IgD-negative memory B cell (primary cell): ENCODE data around the gene SLC2A11. TPM values are rescaled to one million over a fixed set of nuclear protein-coding genes. Genes with fewer than 3 reads are reported as not detected.

ENCODE experiments used
- H3K27ac Mint-ChIP-seq, 3 donors: one replicate each; pipeline ENCODE4 v1.8.0; 2020 to 2022; ENCODE audit warnings: mild to moderate bottlenecking in 3 of 3, mixed read lengths in 3 of 3, moderate library complexity in 1 of 3
- H3K27me3 Mint-ChIP-seq: one replicate; pipeline ENCODE4 v1.8.0; 2021; ENCODE audit warnings: mixed read lengths
- H3K36me3 Mint-ChIP-seq: one replicate; pipeline ENCODE4 v1.8.0; 2020; ENCODE audit warnings: mild to moderate bottlenecking, mixed read lengths
- H3K4me1 Mint-ChIP-seq, 3 donors: one replicate each; pipeline ENCODE4 v1.8.0; 2020 to 2022; ENCODE audit warnings: mixed read lengths in 3 of 3, mild to moderate bottlenecking in 1 of 3
- H3K4me3 Mint-ChIP-seq, 4 donors: one replicate each; pipeline ENCODE4 v1.8.0; 2020 to 2022; ENCODE audit warnings: mild to moderate bottlenecking in 4 of 4, mixed read lengths in 4 of 4, moderate library complexity in 3 of 4
- H3K9me3 Mint-ChIP-seq, 3 donors: one replicate each; pipeline ENCODE4 v1.8.0; 2020 to 2021; ENCODE audit warnings: mixed read lengths in 3 of 3, mild to moderate bottlenecking in 1 of 3
- polyA plus RNA-seq: library from polyadenylated mRNA; unstranded; fragments of 300-500 nt; fragmentation: Illumina TruSeq; gene quantifications from one replicate; pipeline ENCODE4 v1.2.3, GENCODE V29; 2021

The SLC2A11 gene
- polyA plus RNA-seq, 1 donor from 2014 or later, result 20.7 TPM

GRCh38 chr22:23836692-23837495, 20.8 kb upstream of the SLC2A11 start:
- H3K27me3 Mint-ChIP-seq, result peaks cover 1% of the 10 kb centered on the region
- H3K27ac Mint-ChIP-seq, result peak overlapping the region; percentile 89 to 99 (median 96)
- H3K4me1 Mint-ChIP-seq, result peaks cover 40 to 47% (median 45%) of the 10 kb centered on the region in 3 donors
- peaks cover 1% of the 10 kb centered on the region for H3K36me3 Mint-ChIP-seq
- peak overlapping the region; percentile 73 to 99 (median 90) for H3K4me3 Mint-ChIP-seq
- no peaks in the 10 kb centered on the region for H3K9me3 Mint-ChIP-seq

DNA sequence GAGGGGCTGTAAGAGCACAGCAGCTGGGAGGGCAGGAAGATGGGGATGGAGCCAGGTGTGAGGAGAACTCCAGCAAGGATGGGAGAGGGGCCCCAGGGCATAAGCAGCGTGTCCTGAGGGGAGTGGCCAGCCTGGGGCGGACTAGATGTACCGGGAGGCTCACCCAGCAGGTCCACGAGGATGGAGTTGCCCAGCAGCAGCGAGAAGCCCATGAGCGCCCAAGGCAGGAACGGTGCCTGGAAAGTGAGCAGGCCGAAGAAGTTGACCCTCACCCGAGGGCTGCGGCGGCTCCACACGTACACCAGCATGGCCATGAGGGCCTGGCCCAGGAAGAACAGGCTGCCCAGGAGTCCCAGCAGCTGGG, 20.2 kb upstream of the SLC2A11 start:
- peaks cover 1% of the 10 kb centered on the region for H3K27me3 Mint-ChIP-seq
- no peaks in the 10 kb centered on the region for H3K9me3 Mint-ChIP-seq
- H3K4me3 Mint-ChIP-seq, result peak overlapping the region; percentile 73 to 99 (median 90)
- peak overlapping the region; percentile 89 to 99 (median 96) for H3K27ac Mint-ChIP-seq
- H3K4me1 Mint-ChIP-seq, result peaks cover 40 to 49% (median 45%) of the 10 kb centered on the region in 3 donors
- peaks cover 1% of the 10 kb centered on the region for H3K36me3 Mint-ChIP-seq

- Mint-ChIP-seq H3K27me3 (peaks cover 1% of the 10 kb centered on the region), H3K4me3 (peak overlapping the region; percentile 73 to 99 (median 90)), H3K36me3 (peaks cover 1% of the 10 kb centered on the region), H3K4me1 (peaks cover 40 to 54% (median 50%) of the 10 kb centered on the region in 3 donors), H3K27ac (peak overlapping the region; percentile 89 to 99 (median 96)), H3K9me3 (no peaks in the 10 kb centered on the region)
Measured at GRCh38 chr22:23837911-23838680, 19.6 kb upstream of the SLC2A11 start.

- H3K27ac Mint-ChIP-seq, result peak within 1 kb of the TSS; percentile 89 to 99 (median 96)
- H3K36me3 Mint-ChIP-seq, result peaks cover 1% of the 10 kb centered on the region
- no peaks in the 10 kb centered on the region for H3K9me3 Mint-ChIP-seq
- H3K27me3 Mint-ChIP-seq, result peaks cover 1% of the 10 kb centered on the region
- peaks cover 40 to 60% (median 55%) of the 10 kb centered on the region in 3 donors for H3K4me1 Mint-ChIP-seq
- H3K4me3 Mint-ChIP-seq, result peak within 1 kb of the TSS; percentile 73 to 99 (median 90)
Measured at GRCh38 chr22:23838681-23839468, 18.8 kb upstream of the SLC2A11 start, which contains the start of gene DERL3. Gene DERL3 (minus strand): TSS chr22:23839006. CDS start chr22:23838987, 19 bp downstream.

GRCh38 chr22:23840026-23840425, 17.6 kb upstream of the SLC2A11 start:
- peak overlapping the region; percentile 44 to 99 (median 80) for H3K4me3 Mint-ChIP-seq
- H3K27me3 Mint-ChIP-seq, result peaks cover 1% of the 10 kb centered on the region
- H3K27ac Mint-ChIP-seq, result peak overlapping the region in 2 of 3 donors; percentile 82 to 89
- H3K4me1 Mint-ChIP-seq, result peaks cover 49 to 68% (median 63%) of the 10 kb centered on the region in 3 donors
- no peaks in the 10 kb centered on the region for H3K9me3 Mint-ChIP-seq
- H3K36me3 Mint-ChIP-seq, result peaks cover 1% of the 10 kb centered on the region

DNA sequence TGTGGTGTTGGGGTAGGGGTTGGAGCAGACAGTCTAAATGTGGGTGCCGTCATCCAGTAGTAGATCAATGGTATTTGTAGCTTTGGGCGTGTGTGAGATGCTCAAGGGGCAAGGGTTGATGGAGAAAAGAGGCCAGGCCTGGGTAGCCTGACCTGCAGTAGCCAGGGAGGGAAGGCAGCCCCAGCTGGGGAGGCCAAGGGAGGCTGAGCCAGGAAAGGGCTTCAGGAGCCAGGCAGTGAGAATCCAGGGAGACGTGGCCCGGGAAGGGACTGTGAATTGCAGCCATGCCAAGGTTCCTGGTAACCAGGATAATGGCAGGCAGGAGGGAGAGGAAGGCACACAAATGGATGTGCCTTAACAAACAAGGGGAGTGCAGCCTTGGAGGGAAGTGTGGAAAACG, 16.4 kb upstream of the SLC2A11 start:
- Mint-ChIP-seq H3K36me3 (peaks cover 1% of the 10 kb centered on the region), H3K4me3 (peak overlapping the region in 2 of 4 donors; percentile 73 to 85), H3K9me3 (no peaks in the 10 kb centered on the region), H3K27ac (peak overlapping the region in 2 of 3 donors; percentile 80 to 89), H3K4me1 (peaks cover 50 to 70% (median 66%) of the 10 kb centered on the region in 3 donors), H3K27me3 (peaks cover 1% of the 10 kb centered on the region)

DNA sequence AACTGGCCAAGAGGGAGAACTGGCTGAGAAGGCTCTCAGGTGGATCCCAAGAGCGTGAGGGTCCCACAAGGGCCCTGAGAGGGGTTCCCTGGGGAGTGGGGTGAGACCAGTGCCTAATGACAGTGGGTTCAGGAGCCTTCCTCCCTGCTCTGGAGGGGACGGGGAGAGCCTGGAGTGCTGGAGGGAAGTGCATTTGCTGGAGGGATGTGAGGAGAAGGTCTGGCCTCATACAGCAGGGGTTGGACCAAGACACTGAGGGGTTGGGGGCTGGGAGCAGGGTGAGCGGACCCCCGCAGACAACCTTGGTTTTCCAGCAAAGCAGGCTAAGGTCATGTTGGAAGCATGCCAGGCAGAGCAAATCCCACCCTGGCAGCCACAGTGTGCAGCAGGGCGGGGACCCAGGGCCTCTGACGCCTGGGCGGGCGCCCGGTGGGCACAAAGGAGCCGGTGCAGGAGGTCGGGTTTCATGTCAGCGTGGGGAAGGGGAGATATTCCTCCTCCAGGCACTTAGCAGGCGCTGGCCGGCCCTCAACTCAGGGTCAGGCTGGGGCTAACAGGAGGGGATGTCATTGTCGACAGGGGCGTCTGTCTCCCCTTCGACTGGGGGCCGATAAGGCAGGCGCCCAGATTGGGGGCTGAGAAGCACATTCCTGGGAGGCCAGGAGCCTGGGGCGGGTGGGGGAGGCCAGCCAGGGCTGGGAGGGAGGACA, 15.8 kb upstream of the SLC2A11 start:
- Mint-ChIP-seq H3K36me3 (peaks cover 1% of the 10 kb centered on the region), H3K27me3 (peaks cover 1% of the 10 kb centered on the region), H3K4me1 (peaks cover 52 to 72% (median 66%) of the 10 kb centered on the region in 3 donors), H3K27ac (peak overlapping the region in 2 of 3 donors; percentile 80 to 89), H3K4me3 (peak overlapping the region in 1 of 4 donors; percentile 86), H3K9me3 (no peaks in the 10 kb centered on the region)

DNA sequence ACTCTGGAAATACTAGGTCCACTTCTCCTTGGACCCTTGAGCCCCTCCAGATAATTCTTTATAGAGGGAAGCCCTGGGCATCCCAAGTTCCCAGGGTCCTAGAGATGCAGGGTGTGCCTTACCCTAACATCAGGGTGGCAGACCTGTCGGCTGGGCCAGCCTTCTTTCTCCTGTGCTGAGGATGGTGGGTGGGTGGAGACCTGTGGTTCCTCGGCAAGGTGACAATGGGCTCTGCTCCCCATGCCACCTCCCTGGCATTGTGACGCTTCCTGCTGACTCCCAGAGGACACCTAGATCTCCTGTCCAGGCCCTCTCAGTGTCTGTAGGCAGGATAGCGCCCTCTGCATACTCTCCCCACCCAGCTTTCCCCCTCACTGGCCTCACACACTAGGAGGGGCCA, 15.1 kb upstream of the SLC2A11 start:
- Mint-ChIP-seq H3K4me1 (peaks cover 53 to 71% (median 62%) of the 10 kb centered on the region in 3 donors), H3K4me3 (peak overlapping the region in 3 of 4 donors; percentile 33 to 74 (median 67)), H3K27me3 (peaks cover 3% of the 10 kb centered on the region), H3K27ac (peak overlapping the region in 2 of 3 donors; percentile 95 to 96), H3K9me3 (no peaks in the 10 kb centered on the region), H3K36me3 (peaks cover 1% of the 10 kb centered on the region)

GRCh38 chr22:23844739-23845202, 12.9 kb upstream of the SLC2A11 start:
- Mint-ChIP-seq H3K4me1 (peaks cover 50 to 69% (median 57%) of the 10 kb centered on the region in 3 donors), H3K4me3 (peak overlapping the region; percentile 44 to 93 (median 84)), H3K27me3 (peaks cover 1% of the 10 kb centered on the region), H3K36me3 (no peaks in the 10 kb centered on the region), H3K27ac (peak overlapping the region; percentile 93 to 96 (median 95)), H3K9me3 (no peaks in the 10 kb centered on the region)

GRCh38 chr22:23845265-23846080, 12.2 kb upstream of the SLC2A11 start:
- peaks cover 1% of the 10 kb centered on the region for H3K27me3 Mint-ChIP-seq
- no peaks in the 10 kb centered on the region for H3K36me3 Mint-ChIP-seq
- H3K9me3 Mint-ChIP-seq, result no peaks in the 10 kb centered on the region
- peak overlapping the region; percentile 89 to 96 (median 95) for H3K27ac Mint-ChIP-seq
- H3K4me1 Mint-ChIP-seq, result peaks cover 50 to 69% (median 57%) of the 10 kb centered on the region in 3 donors
- peak overlapping the region; percentile 44 to 93 (median 80) for H3K4me3 Mint-ChIP-seq

DNA sequence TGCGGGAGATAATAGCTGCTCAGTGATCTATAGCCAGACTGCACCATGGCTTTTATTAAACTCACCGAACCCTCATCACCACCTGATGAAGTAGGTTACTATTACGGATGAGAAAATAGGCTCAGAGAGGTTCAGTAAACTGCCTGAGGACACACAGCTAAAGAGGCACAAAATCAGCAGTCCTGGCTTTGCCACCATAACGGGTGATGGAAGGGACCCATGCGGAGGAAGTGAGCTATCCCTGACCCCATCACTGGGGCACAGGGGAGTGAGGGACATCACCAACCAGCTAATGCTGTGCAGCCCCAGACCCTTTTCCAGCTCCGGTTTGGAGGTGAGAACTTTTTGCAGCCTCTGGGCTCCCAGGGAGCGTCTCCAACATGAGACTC, 11.6 kb upstream of the SLC2A11 start:
- Mint-ChIP-seq H3K36me3 (no peaks in the 10 kb centered on the region), H3K9me3 (no peaks in the 10 kb centered on the region), H3K27ac (peak overlapping the region in 2 of 3 donors; percentile 91 to 96), H3K4me3 (peak overlapping the region in 3 of 4 donors; percentile 52 to 80 (median 80)), H3K4me1 (peaks cover 53 to 67% (median 59%) of the 10 kb centered on the region in 3 donors), H3K27me3 (peaks cover 1% of the 10 kb centered on the region)

GRCh38 chr22:23847310-23847920, 10.3 kb upstream of the SLC2A11 start:
- Mint-ChIP-seq H3K9me3 (no peaks in the 10 kb centered on the region), H3K36me3 (no peaks in the 10 kb centered on the region), H3K4me3 (peak overlapping the region in 3 of 4 donors; percentile 76 to 92 (median 81)), H3K4me1 (peaks cover 53 to 61% (median 54%) of the 10 kb centered on the region in 3 donors), H3K27ac (peak overlapping the region; percentile 62 to 90 (median 67)), H3K27me3 (peaks cover 1% of the 10 kb centered on the region)
